ENCODE results near the gene TMEM115. TPM values are rescaled to one million over a fixed set of nuclear protein-coding genes. Genes with fewer than 3 reads are reported as not detected.
A peak's percentile ranks its signal among the peaks of the same experiment; 100 is the strongest.

The TMEM115 gene
- total and polyA plus RNA-seq, 2 of the 13 experiments (the other 11 are each of a cell fraction or from before 2014, with no cell fraction given): 22.1 to 30.7 TPM

DNA sequence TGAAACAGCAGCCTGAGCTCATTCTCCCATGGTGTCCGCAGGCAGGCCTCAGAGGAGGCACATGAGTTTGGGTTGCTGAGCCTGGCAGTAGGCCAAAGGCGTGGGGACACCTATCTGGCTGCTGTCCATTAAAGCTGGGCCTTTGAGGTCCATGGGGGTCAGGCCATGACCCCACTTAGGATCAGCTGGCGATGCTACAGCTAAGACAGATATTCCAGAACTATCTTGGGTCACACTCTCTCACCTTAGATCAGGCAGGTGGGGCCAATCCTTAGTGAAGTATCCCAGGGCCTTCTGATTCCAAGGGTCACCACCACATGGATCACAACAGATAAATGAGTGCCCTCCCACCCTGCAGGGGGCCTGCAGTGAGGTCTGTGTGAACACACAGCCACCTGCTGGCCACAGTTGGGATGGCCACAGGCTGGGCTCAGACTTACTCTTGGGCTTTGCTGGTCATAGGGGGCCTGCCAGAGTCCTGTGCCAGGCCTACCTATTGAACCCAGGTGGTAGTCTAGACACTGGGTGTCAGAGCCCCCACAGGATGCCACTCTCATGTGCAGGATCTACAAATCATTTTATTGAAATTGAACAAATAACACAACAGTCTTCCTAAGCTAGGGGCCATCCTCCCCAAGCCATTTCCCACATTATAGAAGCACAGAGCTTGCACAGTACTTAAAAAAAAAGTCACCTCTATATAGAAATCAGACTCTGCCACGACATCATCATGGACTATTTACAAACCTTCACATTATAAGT, 34.8 kb downstream of the TMEM115 start (continued):
- TF ChIP-seq, protein P1, sequence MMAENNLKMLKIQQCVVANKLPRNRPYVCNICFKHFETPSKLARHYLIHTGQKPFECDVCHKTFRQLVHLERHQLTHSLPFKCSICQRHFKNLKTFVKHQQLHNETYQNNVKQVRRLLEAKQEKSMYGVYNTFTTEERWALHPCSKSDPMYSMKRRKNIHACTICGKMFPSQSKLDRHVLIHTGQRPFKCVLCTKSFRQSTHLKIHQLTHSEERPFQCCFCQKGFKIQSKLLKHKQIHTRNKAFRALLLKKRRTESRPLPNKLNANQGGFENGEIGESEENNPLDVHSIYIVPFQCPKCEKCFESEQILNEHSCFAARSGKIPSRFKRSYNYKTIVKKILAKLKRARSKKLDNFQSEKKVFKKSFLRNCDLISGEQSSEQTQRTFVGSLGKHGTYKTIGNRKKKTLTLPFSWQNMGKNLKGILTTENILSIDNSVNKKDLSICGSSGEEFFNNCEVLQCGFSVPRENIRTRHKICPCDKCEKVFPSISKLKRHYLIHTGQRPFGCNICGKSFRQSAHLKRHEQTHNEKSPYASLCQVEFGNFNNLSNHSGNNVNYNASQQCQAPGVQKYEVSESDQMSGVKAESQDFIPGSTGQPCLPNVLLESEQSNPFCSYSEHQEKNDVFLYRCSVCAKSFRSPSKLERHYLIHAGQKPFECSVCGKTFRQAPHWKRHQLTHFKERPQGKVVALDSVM (CRISPR knock-in tag; IDR thresholded peaks at IDR 0.05): no peak
- TF ChIP-seq ZNF160 (CRISPR knock-in tag; IDR thresholded peaks at IDR 0.05) (no peak), ZNF878 (CRISPR knock-in tag; IDR thresholded peaks at IDR 0.05) (no peak), NFE2 (CRISPR knock-in tag; IDR thresholded peaks at IDR 0.05) (no peak), EZH2 (conservative IDR thresholded peaks at IDR 0.05; ENCODE audit: low read depth, low read length) (no peak), JUN (CRISPR knock-in tag; IDR thresholded peaks at IDR 0.05) (no peak), MXI1 (IDR thresholded peaks at IDR 0.05; ENCODE audit: borderline replicate concordance, low read depth, low read length) (peak; percentile 67; the same call in 1 of the 3 replicates), ZNF235 (CRISPR knock-in tag; IDR thresholded peaks at IDR 0.05; ENCODE audit: borderline replicate concordance) (0 out of 2 replicates have a peak, but pooled peaks have one; percentile 34), ZNF24 (IDR thresholded peaks at IDR 0.05) (no peak), ATAD3A (CRISPR knock-in tag; IDR thresholded peaks at IDR 0.05) (no peak), ZNF75D (CRISPR knock-in tag; IDR thresholded peaks at IDR 0.05; ENCODE audit: borderline replicate concordance) (no peak), FOXK2 (IDR thresholded peaks at IDR 0.05) (no peak)
- TF ChIP-seq, protein P2, sequence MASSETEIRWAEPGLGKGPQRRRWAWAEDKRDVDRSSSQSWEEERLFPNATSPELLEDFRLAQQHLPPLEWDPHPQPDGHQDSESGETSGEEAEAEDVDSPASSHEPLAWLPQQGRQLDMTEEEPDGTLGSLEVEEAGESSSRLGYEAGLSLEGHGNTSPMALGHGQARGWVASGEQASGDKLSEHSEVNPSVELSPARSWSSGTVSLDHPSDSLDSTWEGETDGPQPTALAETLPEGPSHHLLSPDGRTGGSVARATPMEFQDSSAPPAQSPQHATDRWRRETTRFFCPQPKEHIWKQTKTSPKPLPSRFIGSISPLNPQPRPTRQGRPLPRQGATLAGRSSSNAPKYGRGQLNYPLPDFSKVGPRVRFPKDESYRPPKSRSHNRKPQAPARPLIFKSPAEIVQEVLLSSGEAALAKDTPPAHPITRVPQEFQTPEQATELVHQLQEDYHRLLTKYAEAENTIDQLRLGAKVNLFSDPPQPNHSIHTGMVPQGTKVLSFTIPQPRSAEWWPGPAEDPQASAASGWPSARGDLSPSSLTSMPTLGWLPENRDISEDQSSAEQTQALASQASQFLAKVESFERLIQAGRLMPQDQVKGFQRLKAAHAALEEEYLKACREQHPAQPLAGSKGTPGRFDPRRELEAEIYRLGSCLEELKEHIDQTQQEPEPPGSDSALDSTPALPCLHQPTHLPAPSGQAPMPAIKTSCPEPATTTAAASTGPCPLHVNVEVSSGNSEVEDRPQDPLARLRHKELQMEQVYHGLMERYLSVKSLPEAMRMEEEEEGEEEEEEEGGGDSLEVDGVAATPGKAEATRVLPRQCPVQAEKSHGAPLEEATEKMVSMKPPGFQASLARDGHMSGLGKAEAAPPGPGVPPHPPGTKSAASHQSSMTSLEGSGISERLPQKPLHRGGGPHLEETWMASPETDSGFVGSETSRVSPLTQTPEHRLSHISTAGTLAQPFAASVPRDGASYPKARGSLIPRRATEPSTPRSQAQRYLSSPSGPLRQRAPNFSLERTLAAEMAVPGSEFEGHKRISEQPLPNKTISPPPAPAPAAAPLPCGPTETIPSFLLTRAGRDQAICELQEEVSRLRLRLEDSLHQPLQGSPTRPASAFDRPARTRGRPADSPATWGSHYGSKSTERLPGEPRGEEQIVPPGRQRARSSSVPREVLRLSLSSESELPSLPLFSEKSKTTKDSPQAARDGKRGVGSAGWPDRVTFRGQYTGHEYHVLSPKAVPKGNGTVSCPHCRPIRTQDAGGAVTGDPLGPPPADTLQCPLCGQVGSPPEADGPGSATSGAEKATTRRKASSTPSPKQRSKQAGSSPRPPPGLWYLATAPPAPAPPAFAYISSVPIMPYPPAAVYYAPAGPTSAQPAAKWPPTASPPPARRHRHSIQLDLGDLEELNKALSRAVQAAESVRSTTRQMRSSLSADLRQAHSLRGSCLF (CRISPR knock-in tag; IDR thresholded peaks at IDR 0.05; ENCODE audit: borderline replicate concordance): no peak
- TF ChIP-seq, protein P3, sequence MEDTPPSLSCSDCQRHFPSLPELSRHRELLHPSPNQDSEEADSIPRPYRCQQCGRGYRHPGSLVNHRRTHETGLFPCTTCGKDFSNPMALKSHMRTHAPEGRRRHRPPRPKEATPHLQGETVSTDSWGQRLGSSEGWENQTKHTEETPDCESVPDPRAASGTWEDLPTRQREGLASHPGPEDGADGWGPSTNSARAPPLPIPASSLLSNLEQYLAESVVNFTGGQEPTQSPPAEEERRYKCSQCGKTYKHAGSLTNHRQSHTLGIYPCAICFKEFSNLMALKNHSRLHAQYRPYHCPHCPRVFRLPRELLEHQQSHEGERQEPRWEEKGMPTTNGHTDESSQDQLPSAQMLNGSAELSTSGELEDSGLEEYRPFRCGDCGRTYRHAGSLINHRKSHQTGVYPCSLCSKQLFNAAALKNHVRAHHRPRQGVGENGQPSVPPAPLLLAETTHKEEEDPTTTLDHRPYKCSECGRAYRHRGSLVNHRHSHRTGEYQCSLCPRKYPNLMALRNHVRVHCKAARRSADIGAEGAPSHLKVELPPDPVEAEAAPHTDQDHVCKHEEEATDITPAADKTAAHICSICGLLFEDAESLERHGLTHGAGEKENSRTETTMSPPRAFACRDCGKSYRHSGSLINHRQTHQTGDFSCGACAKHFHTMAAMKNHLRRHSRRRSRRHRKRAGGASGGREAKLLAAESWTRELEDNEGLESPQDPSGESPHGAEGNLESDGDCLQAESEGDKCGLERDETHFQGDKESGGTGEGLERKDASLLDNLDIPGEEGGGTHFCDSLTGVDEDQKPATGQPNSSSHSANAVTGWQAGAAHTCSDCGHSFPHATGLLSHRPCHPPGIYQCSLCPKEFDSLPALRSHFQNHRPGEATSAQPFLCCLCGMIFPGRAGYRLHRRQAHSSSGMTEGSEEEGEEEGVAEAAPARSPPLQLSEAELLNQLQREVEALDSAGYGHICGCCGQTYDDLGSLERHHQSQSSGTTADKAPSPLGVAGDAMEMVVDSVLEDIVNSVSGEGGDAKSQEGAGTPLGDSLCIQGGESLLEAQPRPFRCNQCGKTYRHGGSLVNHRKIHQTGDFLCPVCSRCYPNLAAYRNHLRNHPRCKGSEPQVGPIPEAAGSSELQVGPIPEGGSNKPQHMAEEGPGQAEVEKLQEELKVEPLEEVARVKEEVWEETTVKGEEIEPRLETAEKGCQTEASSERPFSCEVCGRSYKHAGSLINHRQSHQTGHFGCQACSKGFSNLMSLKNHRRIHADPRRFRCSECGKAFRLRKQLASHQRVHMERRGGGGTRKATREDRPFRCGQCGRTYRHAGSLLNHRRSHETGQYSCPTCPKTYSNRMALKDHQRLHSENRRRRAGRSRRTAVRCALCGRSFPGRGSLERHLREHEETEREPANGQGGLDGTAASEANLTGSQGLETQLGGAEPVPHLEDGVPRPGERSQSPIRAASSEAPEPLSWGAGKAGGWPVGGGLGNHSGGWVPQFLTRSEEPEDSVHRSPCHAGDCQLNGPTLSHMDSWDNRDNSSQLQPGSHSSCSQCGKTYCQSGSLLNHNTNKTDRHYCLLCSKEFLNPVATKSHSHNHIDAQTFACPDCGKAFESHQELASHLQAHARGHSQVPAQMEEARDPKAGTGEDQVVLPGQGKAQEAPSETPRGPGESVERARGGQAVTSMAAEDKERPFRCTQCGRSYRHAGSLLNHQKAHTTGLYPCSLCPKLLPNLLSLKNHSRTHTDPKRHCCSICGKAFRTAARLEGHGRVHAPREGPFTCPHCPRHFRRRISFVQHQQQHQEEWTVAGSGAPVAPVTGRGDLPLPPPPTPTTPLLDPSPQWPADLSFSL (CRISPR knock-in tag; IDR thresholded peaks at IDR 0.05): no peak

Data from HepG2 (cell line).